IPS-11a (cell line): Measurements from ENCODE around the gene PLCXD3.
A peak's percentile ranks its signal among the peaks of the same experiment; 100 is the strongest.

Source experiments
- H3K4me3 ChIP-seq: one replicate; pipeline ENCODE4 v1.5.1; 2013; ENCODE audit warnings: low read depth, low read length, control low read depth

The PLCXD3 gene, protein sequence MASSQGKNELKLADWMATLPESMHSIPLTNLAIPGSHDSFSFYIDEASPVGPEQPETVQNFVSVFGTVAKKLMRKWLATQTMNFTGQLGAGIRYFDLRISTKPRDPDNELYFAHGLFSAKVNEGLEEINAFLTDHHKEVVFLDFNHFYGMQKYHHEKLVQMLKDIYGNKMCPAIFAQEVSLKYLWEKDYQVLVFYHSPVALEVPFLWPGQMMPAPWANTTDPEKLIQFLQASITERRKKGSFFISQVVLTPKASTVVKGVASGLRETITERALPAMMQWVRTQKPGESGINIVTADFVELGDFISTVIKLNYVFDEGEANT

GRCh38 chr5:41510176-41510831 is at the start of gene PLCXD3:
Gene PLCXD3 (minus strand): TSS chr5:41510601. CDS start chr5:41510526, 75 bp downstream.
- H3K4me3 ChIP-seq = peak within 1 kb of the TSS; percentile 49

DNA sequence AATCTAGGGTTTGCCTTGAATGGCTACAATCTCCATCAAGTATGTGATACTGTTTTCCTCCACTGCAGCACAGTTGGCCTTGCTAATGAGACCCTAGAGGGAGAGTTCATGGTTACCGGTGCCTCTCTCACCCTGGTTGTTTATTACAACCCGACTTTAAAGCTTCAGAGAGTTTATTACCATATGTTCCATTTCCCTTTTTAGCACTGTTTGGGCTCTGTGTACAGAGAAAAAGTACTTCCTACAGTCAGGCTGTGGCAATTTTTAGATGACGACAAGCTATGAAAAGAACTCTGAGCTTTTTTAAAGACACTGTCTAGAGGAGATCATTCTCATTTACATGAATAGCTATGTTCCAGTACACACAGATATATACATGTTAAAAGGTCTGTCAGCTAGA is 48.8 kb upstream of the PLCXD3 start:
- H3K4me3 ChIP-seq = no peak overlapping the region

- no peak overlapping the region for H3K4me3 ChIP-seq
Observed at GRCh38 chr5:41558295-41558694, 47.9 kb upstream of the PLCXD3 start.

GRCh38 chr5:41547991-41548390 is 37.6 kb upstream of the PLCXD3 start:
- H3K4me3 ChIP-seq = no peak overlapping the region

DNA sequence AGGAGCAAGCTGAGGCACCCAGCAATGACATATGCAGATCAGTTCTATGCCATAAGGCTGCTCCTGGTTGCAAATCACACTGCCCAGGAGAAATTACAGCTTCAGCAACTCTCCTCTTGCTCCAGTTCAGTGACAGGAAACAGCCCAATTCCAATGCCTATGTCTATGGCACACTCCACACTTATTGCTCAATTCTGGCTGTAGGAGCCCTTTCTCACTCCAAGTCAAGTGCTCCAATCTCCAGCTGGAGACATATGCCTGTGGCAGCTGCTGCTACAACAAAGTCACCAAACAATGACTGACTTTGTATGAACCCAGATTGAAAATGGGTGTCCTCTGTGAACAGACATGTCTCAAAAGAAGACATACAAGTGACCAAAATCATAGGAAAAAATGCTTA is 31.8 kb upstream of the PLCXD3 start:
- no peak overlapping the region for H3K4me3 ChIP-seq

- H3K4me3 ChIP-seq = no peak overlapping the region
Observed at GRCh38 chr5:41539454-41539853, 29.1 kb upstream of the PLCXD3 start.

DNA sequence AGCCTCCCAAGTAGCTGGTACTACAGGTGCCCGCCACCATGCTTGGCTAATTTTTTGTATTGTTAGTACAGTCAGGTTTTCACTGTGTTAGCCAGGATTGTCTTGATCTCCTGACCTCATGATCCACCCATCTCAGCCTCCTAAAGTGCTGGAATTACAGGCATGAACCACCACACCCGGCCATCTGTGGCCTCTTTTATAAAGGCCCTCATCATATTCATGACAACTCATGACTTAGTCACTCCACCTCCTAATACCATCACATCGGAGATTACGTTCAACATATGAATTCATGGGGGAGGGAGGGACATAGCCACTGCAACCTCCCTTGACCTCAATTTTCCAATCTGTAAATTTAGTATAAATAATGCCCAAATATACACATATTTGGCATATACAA is 27.2 kb upstream of the PLCXD3 start:
- H3K4me3 ChIP-seq = no peak overlapping the region

DNA sequence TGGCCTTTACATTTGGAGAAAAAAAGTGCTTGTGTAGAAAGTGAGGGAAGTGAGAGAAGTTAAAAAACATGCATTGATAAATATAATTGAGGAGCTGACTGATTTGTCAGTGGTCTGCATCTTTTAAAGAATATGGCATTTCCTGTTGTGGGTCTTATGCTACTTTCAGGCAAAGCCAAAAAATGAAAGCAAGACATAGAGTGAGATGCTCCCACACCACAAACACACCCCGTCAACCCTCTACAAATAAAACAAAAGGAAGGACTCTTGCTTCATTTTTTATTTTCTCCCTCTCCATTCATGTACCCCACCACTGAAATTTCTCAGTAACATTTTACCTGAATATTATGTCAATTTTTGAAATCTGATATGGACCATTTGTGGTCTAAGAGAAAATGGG is 22.1 kb upstream of the PLCXD3 start:
- H3K4me3 ChIP-seq = no peak overlapping the region

DNA sequence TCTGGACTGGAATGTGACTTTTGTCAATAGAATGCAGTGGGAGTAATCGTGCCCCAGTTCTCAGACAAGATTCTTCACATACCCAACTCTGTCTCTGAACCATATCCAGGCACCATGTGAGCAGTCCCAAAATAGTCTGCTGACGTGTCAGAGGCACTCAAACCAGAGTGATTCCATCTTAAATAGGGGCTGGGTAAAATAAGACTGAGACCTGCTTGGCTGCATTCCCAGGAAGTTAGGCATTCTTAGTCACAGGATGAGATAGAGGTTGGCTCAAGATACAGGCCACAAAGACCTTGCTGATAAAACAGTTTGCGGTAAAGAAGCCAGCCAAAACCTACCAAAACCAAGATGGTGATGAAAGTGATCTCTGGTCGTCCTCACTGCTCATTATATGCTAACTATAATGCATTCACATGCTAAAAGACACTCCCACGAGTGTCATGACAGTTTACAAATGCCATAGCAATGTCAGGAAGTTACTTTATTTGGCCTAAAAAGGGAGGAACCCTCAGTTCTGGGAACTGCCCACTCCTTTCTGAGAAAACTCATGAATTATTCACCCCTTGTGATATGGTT is 16.9 kb upstream of the PLCXD3 start:
- H3K4me3 ChIP-seq = no peak overlapping the region

- H3K4me3 ChIP-seq = no peak overlapping the region
Observed at GRCh38 chr5:41526699-41527098, 16.3 kb upstream of the PLCXD3 start.

DNA sequence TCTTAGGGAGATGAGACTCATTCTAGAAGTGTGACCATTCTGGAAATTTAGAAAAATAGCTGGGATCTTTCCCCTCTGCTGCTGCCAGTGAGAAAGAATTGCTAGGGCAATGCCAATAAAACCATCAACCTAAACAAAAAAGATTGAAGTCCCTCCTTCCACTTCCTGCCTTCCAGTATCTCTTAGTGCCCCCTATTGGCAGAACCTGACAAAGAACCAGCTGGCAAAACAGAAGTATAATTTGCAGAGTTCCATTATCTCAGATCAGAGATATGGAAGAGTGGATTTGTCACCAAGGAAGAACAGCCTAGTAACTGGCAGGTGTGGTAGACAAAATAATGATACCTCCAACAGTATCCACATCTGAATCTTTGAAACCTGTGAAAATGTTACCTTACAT is 13.8 kb upstream of the PLCXD3 start:
- no peak overlapping the region for H3K4me3 ChIP-seq

DNA sequence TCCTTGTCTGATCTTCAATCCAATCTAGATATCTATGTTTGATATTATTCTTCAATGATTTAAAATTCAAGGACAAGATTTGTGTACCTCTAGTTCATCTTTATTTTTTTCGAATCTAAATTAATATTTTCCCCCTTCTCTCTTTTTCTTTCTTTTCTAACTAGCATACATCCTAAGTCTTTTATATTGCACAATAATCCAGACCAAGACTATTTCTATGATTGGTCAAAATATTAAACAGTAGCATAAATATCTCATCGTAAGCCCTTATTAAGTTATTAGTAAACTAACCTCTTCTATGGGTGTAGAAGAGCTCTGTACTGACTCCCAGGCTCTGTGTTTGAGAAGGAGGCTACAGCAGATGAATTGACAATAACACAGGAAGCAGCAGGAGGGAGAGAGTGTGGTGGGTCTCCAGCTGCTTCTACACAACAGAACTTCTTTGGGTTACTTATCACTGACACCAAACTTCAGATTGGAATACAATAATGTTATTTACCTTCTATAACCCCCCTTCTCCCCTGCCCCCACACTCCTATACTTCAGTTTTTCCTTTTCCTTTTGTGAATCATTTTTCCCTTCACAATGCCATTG is 11.9 kb upstream of the PLCXD3 start:
- no peak overlapping the region for H3K4me3 ChIP-seq

GRCh38 chr5:41519801-41520200 is 9.4 kb upstream of the PLCXD3 start:
- H3K4me3 ChIP-seq = no peak overlapping the region

DNA sequence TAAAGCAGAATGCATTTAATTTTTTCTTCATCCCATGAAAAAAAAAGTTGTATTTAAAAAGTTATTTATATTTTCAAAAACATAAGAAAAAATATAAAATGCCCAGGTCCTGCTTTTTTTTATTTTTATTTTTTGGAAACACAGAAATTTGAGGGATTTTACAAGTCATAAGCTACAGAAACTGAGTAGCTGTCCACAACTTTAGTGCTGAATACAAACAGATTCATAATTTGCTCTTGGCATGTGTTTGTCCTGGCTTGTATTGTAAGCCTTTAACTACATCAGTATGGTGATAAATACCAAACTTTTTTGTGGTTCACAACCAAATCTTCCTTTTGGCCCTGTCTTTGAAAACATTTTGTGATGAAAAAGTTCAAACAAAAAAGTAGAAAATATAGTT is 7.5 kb upstream of the PLCXD3 start:
- no peak overlapping the region for H3K4me3 ChIP-seq

DNA sequence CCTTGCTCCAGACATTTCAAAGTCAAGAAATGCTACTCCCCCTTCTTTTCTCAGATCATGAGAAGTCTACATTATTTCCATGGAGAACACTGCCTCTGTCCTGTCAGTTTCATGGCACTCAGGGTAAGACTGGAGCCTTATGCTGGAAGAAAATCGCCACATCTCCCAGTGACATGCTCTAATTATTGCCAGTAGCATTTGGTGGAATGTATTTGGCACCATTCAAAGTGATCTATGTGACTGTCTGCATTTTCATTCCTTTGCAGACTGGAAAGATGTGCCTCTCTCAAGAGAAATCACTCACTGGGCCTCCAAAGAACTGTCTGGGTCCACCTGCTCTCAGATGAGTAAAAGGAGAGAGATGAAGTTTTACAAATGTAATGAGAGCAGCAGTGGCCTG is 840 bp upstream of the PLCXD3 start:
- H3K4me3 ChIP-seq = no peak overlapping the region

GRCh38 chr5:41509399-41510175 is 814 bp downstream of the PLCXD3 start:
- peak overlapping the region; percentile 49 for H3K4me3 ChIP-seq

DNA sequence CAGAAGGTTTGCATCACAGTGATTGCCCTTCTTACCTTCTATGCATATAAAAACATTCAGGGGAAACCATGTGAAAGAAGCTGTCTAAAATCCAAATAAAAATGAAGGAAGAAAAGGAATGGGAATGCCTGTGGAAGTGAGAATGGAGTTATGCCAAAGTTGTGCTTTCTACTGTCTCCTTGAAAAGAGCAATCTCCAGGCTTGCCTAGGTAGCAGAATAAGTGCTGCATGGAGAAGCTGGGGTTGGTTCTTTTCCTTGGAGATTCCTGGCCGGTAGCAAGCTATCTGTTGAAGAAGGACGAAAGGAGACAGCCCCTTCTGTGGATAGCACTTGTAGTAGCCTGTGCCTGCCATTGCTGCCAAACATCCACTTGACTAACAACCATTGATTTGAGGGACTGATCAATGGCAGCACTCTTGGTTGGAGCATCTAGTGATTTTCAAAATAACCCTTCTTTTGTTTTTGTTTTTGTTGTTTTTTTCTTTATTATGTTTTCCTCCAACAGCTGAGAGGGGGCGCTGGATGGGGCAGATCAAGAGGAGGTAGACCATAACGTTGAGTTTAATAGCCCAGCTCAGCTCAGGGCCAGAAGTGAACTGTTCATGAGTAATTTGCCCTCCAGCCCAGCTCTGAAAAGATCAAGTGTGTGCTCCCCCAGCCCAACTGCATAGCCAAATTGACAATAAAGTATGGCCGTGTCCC is 1.6 kb downstream of the PLCXD3 start:
- no peak overlapping the region for H3K4me3 ChIP-seq

GRCh38 chr5:41508186-41508585 is 2.2 kb downstream of the PLCXD3 start:
- no peak overlapping the region for H3K4me3 ChIP-seq

DNA sequence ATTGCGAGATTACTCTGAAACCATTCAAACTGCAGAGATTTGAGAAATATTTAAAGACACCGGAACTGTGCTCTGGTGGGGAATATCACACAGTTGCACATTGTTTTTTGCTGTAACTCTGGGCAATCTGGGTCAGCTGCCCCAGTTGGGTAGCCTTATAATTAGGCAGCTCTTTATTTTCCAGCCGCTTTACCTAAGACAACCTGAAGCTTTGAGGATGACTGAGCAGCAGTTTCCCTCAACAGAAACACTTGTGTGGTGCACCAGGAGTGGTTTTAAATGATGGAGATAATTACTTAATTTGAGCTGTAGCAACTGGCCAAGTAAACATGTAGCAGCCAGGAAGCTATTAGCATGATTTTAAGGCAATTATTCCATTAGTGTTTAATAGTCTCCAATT is 2.9 kb downstream of the PLCXD3 start:
- no peak overlapping the region for H3K4me3 ChIP-seq

- H3K4me3 ChIP-seq = no peak overlapping the region
Observed at GRCh38 chr5:41503860-41504259, 6.5 kb downstream of the PLCXD3 start.

- no peak overlapping the region for H3K4me3 ChIP-seq
Observed at GRCh38 chr5:41503310-41503709, 7.1 kb downstream of the PLCXD3 start.
